Smooth muscle cell (in vitro differentiated cells): ENCODE measurements around the gene RET. TPM values are rescaled to one million over a fixed set of nuclear protein-coding genes. Genes with fewer than 3 reads are reported as not detected.

Source experiments
- DNase-seq: peaks from one replicate; lab custom pipeline; 2025; ENCODE audit not compliant: unreplicated experiment; lab: John Stamatoyannopoulos, UW
- H2AFZ ChIP-seq: fragments of 200-600 bp; sonication (generic); 2 replicates; pipeline ENCODE4 v1.6.0; 2016; ENCODE audit warnings: antibody characterized with exemption, low read depth, mild to moderate bottlenecking
- H3F3A ChIP-seq: fragments of 200-600 bp; sonication (generic); 2 replicates; pipeline ENCODE4 v1.6.0; 2017; ENCODE audit warnings: antibody characterized with exemption, low read depth
- H3K27ac ChIP-seq: fragments of 200-600 bp; sonication (generic); 2 replicates; pipeline ENCODE4 v1.5.1; 2016; ENCODE audit warnings: low read depth, mild to moderate bottlenecking
- H3K27me3 ChIP-seq: fragments of 200-600 bp; sonication (generic); 2 replicates; pipeline ENCODE4 v1.6.1; 2016; ENCODE audit warnings: low read depth, mild to moderate bottlenecking
- H3K36me3 ChIP-seq: fragments of 200-600 bp; sonication (generic); 2 replicates; pipeline ENCODE4 v1.5.1; 2016; ENCODE audit warnings: low read depth
- H3K4me1 ChIP-seq: fragments of 200-600 bp; sonication (generic); 2 replicates; pipeline ENCODE4 v1.5.1; 2016; ENCODE audit warnings: low read depth
- H3K4me2 ChIP-seq: fragments of 200-600 bp; sonication (generic); 2 replicates; pipeline ENCODE4 v1.6.0; 2016; ENCODE audit warnings: mild to moderate bottlenecking
- H3K4me3 ChIP-seq: fragments of 200-600 bp; sonication (generic); 2 replicates; pipeline ENCODE4 v1.5.1; 2016; ENCODE audit warnings: mild to moderate bottlenecking
- H3K79me2 ChIP-seq: fragments of 200-600 bp; sonication (generic); 2 replicates; pipeline ENCODE4 v1.6.0; 2016; ENCODE audit warnings: low read depth, mild to moderate bottlenecking
- H3K9ac ChIP-seq: fragments of 200-600 bp; sonication (generic); 2 replicates; pipeline ENCODE4 v1.6.0; 2016; ENCODE audit warnings: low read depth
- H3K9me3 ChIP-seq: fragments of 200-600 bp; sonication (generic); replicated peaks from 2 replicates; pipeline ENCODE4 v1.5.1; 2016; ENCODE audit warnings: low read depth
- H4K20me1 ChIP-seq: fragments of 200-600 bp; sonication (generic); 2 replicates; pipeline ENCODE4 v1.6.0; 2016; ENCODE audit warnings: low read depth
- CTCF ChIP-seq: fragments of 200-600 bp; sonication (generic); IDR thresholded peaks from 2 replicates; pipeline ENCODE4 v1.5.1; 2017; ENCODE audit warnings: borderline replicate concordance, mild to moderate bottlenecking, antibody characterized with exemption; ENCODE audit not compliant: insufficient read depth, poor library complexity, severe bottlenecking
- WGBS: methylation state at CpG from one replicate; pipeline ENCODE4 v1.1.7; 2016; ENCODE audit warnings: low lambda C conversion rate; 5-methylcytosine and 5-hydroxymethylcytosine counted together
- polyA plus RNA-seq: library from polyadenylated mRNA; unstranded; fragments of >200 nt; fragmentation: Nextera tagmentation; extraction: Ambion mirVana; gene quantifications from 2 replicates; pipeline ENCODE4 v1.2.1, GENCODE V29; 2016
- total RNA-seq: library from RNA; depleted of rRNA; stranded (reverse); fragments of >200 nt; gene quantifications from 2 replicates; pipeline ENCODE4 v1.2.3, GENCODE V29; 2014

RET gene
- total and polyA plus RNA-seq, 2 experiments from 2014 or later, result 0.70 to 0.94 TPM

- WGBS, result 86% methylated on average over 12 of the region's 12 CpGs
- Histone ChIP-seq H3K4me1 (peaks cover 7% of the 10 kb centered on the region), H3F3A (no peaks in the 10 kb centered on the region), H3K4me3 (no peak overlapping the region), H3K4me2 (no peak overlapping the region), H2AFZ (no peak overlapping the region), H4K20me1 (no peaks in the 10 kb centered on the region), H3K79me2 (no peaks in the 10 kb centered on the region), H3K27me3 (no peaks in the 10 kb centered on the region), H3K9ac (no peak overlapping the region), H3K9me3 (no peaks in the 10 kb centered on the region), H3K27ac (no peak overlapping the region), H3K36me3 (no peaks in the 10 kb centered on the region)
- no peak for DNase-seq
- no peak for TF ChIP-seq CTCF
Observed at GRCh38 chr10:43042503-43043341, 34.1 kb upstream of the RET start.

GRCh38 chr10:43043342-43043772 is 33.5 kb upstream of the RET start:
- no peak overlapping the region for H3K27ac ChIP-seq
- H3F3A ChIP-seq, result no peaks in the 10 kb centered on the region
- no peaks in the 10 kb centered on the region for H3K79me2 ChIP-seq
- no peak overlapping the region for H3K9ac ChIP-seq
- no peaks in the 10 kb centered on the region for H3K27me3 ChIP-seq
- WGBS, result 85% methylated on average over 9 of the region's 9 CpGs
- no peak overlapping the region for H3K4me3 ChIP-seq
- no peak overlapping the region for H3K4me2 ChIP-seq
- no peaks in the 10 kb centered on the region for H3K36me3 ChIP-seq
- no peaks in the 10 kb centered on the region for H4K20me1 ChIP-seq
- no peak for TF ChIP-seq CTCF
- H3K4me1 ChIP-seq, result peaks cover 7% of the 10 kb centered on the region
- no peak overlapping the region for H2AFZ ChIP-seq
- no peak for DNase-seq
- no peaks in the 10 kb centered on the region for H3K9me3 ChIP-seq

- no peaks in the 10 kb centered on the region for H3K27me3 ChIP-seq
- H3K9me3 ChIP-seq, result no peaks in the 10 kb centered on the region
- H3K36me3 ChIP-seq, result no peaks in the 10 kb centered on the region
- no peak for TF ChIP-seq CTCF
- H3F3A ChIP-seq, result no peaks in the 10 kb centered on the region
- no peak overlapping the region for H3K4me3 ChIP-seq
- no peak overlapping the region for H3K9ac ChIP-seq
- H2AFZ ChIP-seq, result no peak overlapping the region
- H3K4me1 ChIP-seq, result peaks cover 7% of the 10 kb centered on the region
- no peak overlapping the region for H3K27ac ChIP-seq
- H4K20me1 ChIP-seq, result no peaks in the 10 kb centered on the region
- no peaks in the 10 kb centered on the region for H3K79me2 ChIP-seq
- WGBS, result 88% methylated on average over 9 of the region's 9 CpGs
- DNase-seq, result no peak
- H3K4me2 ChIP-seq, result no peak overlapping the region
Observed at GRCh38 chr10:43043773-43044447, 33.0 kb upstream of the RET start.
